ENCODE results near the gene WWC1.

The WWC1 gene

DNA sequence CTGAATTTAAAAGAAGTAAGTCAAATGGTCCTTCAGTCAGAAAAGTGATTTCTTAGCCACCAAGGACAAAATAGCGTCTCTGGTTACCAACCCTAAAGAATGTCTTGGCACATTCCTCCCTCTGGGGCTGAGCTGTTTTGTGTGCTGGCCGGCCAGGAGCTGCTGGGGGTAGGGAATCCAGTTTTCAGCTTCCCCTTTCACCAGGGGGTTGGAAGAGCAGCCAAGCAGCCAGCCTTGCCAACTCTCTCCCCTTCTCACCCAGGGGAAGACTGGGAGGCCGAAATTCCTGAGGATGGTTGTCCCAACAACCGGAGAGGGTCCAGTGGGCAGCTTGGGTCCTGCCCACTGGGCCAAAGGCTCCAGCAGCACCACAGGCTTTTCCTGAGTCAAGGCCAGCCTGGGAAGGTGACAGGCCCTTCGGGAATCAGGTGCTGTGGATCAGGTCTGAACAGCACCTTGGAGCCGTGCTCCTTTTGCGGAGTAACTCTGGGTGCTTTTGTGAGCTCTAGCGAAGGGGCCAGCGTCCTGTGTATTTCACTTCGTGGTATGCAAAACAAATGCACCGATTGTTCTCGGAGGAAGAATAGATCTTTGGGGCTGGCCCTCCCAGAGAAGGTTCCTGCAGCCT lies 4.2 kb downstream of the WWC1 start:
- Histone ChIP-seq H3K27me3 (replicated peaks; ENCODE audit: control insufficient read depth, insufficient read depth, low read length) (no peaks in the 10 kb centered on the region), H3K36me3 (ENCODE audit: control insufficient read depth, insufficient read depth, low read length) (no peaks in the 10 kb centered on the region), H3K4me3 (replicated peaks; ENCODE audit: low read depth, low read length) (no peak overlapping the region)
- DNase-seq (ENCODE audit: extremely low read depth, insufficient read length), result no peak
- no peak for TF ChIP-seq CTCF (IDR thresholded peaks at IDR 0.05; ENCODE audit: insufficient read depth, low read length, poor library complexity, severe bottlenecking)

GRCh38 chr5:168296682-168297081 lies 5.2 kb downstream of the WWC1 start:
- Histone ChIP-seq H3K4me3 (replicated peaks; ENCODE audit: low read depth, low read length) (no peak overlapping the region), H3K27me3 (replicated peaks; ENCODE audit: control insufficient read depth, insufficient read depth, low read length) (no peaks in the 10 kb centered on the region), H3K36me3 (ENCODE audit: control insufficient read depth, insufficient read depth, low read length) (no peaks in the 10 kb centered on the region)
- DNase-seq (ENCODE audit: extremely low read depth, insufficient read length), result no peak
- TF ChIP-seq CTCF (IDR thresholded peaks at IDR 0.05; ENCODE audit: insufficient read depth, low read length, poor library complexity, severe bottlenecking), result no peak

- no peak for DNase-seq (ENCODE audit: extremely low read depth, insufficient read length)
- H3K27me3 ChIP-seq (replicated peaks; ENCODE audit: control insufficient read depth, insufficient read depth, low read length), result no peaks in the 10 kb centered on the region
- no peak overlapping the region for H3K4me3 ChIP-seq (replicated peaks; ENCODE audit: low read depth, low read length)
- H3K36me3 ChIP-seq (ENCODE audit: control insufficient read depth, insufficient read depth, low read length), result no peaks in the 10 kb centered on the region
- TF ChIP-seq CTCF (IDR thresholded peaks at IDR 0.05; ENCODE audit: insufficient read depth, low read length, poor library complexity, severe bottlenecking), result no peak
Observed at GRCh38 chr5:168298949-168299348, 7.5 kb downstream of the WWC1 start.

DNA sequence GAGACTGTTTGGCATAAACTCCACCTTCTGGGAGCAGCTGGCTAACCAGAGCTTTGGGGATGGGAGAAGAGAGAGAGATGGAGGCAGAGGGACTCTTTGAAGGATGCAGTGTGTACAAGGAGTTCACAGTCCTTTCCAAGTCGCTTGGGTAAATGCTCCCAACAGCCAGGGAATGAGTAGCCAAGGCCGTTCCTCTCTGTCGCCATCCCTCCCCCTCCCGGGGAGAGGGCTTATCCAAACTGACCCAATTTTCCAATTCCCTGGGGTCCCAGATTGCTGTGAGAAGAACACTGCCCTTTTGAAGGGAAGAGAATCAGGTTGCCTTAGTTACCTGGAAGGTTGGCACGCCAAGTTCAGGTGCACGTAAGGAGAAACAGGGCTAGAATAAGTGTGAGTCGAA lies 7.9 kb downstream of the WWC1 start:
- no peak for DNase-seq (ENCODE audit: extremely low read depth, insufficient read length)
- Histone ChIP-seq H3K36me3 (ENCODE audit: control insufficient read depth, insufficient read depth, low read length) (no peaks in the 10 kb centered on the region), H3K4me3 (replicated peaks; ENCODE audit: low read depth, low read length) (no peak overlapping the region), H3K27me3 (replicated peaks; ENCODE audit: control insufficient read depth, insufficient read depth, low read length) (no peaks in the 10 kb centered on the region)
- no peak for TF ChIP-seq CTCF (IDR thresholded peaks at IDR 0.05; ENCODE audit: insufficient read depth, low read length, poor library complexity, severe bottlenecking)

DNA sequence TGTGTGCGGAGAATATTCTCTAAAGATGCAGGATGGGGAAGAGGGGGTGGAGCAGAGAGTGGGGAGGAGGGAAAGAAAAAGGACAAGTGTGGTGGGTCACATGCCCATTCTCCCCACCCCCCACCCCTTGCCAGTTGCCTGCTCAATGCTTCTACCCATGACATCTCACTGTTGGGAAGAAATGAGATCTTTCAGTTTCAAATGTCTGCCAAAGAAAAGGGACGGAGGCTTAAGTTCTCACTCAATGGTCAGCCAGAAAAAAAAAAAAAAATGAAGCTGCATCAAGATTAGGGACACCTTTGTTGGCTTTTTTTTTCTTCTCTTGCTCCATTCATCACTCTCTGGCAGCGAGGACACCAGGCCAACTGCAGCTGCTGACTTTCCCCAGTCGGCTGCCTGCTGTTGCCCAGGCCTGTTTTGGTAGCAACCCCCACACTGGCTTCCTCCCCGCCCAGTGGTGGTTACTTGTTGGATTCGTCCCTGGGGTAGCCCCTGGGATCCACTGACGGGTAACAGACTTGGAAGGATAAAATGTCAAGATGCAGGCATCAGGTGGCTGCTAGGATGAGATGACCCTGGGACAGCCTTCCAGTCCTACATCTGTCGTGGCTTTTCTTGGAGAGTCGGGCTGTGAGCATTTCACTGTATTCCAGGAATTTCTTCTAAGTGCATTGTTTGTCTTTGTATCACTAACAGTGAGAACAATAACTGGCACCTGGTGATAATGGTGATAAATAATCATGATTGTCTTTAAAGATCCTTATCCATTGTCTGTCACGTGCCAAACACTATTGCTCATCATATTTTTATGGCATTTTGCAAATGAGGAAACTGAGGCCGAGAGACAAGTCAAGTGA lies 9.1 kb downstream of the WWC1 start:
- DNase-seq (ENCODE audit: extremely low read depth, insufficient read length), result no peak
- H3K27me3 ChIP-seq (replicated peaks; ENCODE audit: control insufficient read depth, insufficient read depth, low read length), result no peaks in the 10 kb centered on the region
- no peak overlapping the region for H3K4me3 ChIP-seq (replicated peaks; ENCODE audit: low read depth, low read length)
- H3K36me3 ChIP-seq (ENCODE audit: control insufficient read depth, insufficient read depth, low read length), result no peaks in the 10 kb centered on the region
- TF ChIP-seq CTCF (IDR thresholded peaks at IDR 0.05; ENCODE audit: insufficient read depth, low read length, poor library complexity, severe bottlenecking), result no peak

Measured in GM06990 (cell line).